ENCODE measurements around the gene IL17RB. TPM values are rescaled to one million over a fixed set of nuclear protein-coding genes. Genes with fewer than 3 reads are reported as not detected.

IL17RB gene
- total and polyA plus RNA-seq, 2 donors = 0.43 to 1.5 TPM

- no peak for DNase-seq (ENCODE audit: extremely low spot score)
- no peaks in the 10 kb centered on the region for H3K36me3 ChIP-seq (ENCODE audit: insufficient read depth)
- no peak overlapping the region for H3K4me3 ChIP-seq (ENCODE audit: low read depth, low read length)
- 73% methylated on average over 17 of the region's 17 CpGs for WGBS
- H3K4me1 ChIP-seq (ENCODE audit: insufficient read depth) = no peaks in the 10 kb centered on the region
- H3K27ac ChIP-seq (ENCODE audit: low read depth) = no peak overlapping the region
These were observed 28.6 kb upstream of the IL17RB start for GRCh38 chr3:53817809-53818208.

DNA sequence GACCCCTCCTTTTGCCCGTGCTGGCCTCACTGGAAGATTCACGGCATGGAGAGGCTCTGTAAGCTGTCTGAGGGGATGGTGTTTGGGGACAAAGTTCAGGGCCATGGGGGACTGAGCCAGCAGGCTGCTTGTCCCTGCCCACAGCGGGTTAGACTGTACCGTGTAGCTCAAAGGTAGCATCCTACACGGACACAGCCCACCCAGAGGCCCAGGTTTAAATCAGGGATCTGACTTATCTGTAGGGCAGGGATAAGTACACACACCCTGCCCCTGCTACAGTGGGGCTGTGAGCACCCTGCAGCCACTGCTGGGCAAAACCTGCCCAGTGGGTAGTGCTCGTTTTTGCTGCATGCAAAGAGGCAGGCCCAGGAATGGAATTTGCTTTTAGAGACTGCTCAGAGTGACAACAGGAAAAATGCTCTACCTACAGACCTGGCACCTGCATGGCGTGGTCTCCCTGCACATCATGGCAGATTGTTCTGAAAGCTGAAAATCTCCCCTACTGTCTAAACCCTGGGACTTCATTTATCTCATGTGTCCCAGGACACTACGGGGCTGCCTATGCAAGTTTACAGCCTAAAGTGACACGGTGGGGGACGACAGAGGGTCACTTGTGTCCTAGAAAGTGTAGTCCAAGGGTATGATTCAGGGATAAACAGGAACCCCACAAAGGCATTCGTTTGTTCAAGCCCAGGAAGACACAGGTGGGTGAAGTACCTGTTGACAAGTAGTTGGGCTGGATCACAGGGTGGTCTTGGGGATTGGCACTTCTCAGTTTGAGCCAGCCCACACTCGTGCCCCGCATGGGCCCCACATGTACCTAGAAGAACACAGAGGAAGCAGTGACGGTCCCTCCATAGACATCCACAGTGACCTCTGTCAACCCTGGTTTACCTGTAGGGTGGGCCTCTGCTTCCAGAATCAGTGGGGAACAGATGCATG, 27.9 kb upstream of the IL17RB start:
- WGBS = 78% methylated on average over 14 of the region's 14 CpGs
- Histone ChIP-seq H3K36me3 (ENCODE audit: insufficient read depth) (no peaks in the 10 kb centered on the region), H3K27ac (ENCODE audit: low read depth) (no peak overlapping the region), H3K4me1 (ENCODE audit: insufficient read depth) (no peaks in the 10 kb centered on the region), H3K4me3 (ENCODE audit: low read depth, low read length) (no peak overlapping the region)
- DNase-seq (ENCODE audit: extremely low spot score) = no peak

DNA sequence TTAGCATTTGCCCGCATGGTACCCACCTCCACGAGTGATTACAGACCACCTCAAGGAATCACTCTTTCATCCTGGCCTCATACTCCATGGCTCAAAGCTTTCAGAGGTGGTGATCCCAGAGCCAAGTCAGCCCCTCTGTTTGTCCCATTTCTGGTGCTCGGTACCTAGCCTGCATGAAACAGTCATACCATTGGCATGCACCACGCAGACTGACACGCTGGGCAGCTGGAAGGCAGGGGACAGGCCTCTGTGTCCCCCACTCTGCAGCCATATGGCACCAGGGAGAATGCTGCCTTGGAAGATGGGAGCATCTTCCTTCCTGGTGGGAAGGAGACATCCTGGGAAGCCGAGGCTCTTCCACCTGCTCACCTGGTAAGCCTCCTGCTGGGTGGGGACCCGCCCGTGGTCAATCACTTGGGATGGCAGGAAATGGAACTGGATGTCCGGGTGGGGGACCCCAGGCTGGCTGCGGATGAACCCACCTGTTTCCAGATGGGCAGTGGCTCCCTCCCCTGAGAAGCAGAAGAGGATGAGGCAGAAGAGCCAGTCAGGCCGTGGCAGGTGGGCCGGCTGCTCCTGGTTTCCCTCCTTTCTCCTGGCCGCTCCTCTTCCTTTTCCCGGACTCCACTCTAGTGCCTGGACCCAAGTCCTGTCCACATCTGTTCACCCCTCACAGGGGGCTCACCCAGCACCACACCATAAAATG, 27.1 kb upstream of the IL17RB start:
- no peak overlapping the region for H3K27ac ChIP-seq (ENCODE audit: low read depth)
- H3K4me3 ChIP-seq (ENCODE audit: low read depth, low read length) = no peak overlapping the region
- no peaks in the 10 kb centered on the region for H3K4me1 ChIP-seq (ENCODE audit: insufficient read depth)
- no peak for DNase-seq (ENCODE audit: extremely low spot score)
- H3K36me3 ChIP-seq (ENCODE audit: insufficient read depth) = no peaks in the 10 kb centered on the region
- WGBS = 93% methylated on average over 14 of the region's 14 CpGs

DNA sequence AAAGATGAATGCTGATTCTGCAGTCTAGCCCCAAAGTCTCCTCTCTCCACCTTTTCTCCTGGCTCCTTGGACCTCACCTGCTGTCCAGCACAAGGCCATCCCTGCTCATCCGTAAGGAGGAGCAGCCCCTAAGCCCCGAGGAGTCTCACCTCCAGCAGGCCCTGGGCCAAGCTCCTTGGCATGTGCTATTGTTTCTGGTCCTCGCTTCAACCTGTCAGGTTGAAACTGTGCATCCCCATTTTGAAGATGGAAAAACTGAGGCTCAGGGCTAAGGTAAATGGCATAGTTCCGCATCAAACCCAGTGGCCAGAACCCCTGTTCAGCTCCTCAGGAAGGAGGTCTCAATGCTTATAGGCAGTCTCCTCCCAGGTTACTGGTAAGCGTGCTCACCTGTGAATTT, 26.3 kb upstream of the IL17RB start:
- no peak for DNase-seq (ENCODE audit: extremely low spot score)
- WGBS = 93% methylated on average over 5 of the region's 5 CpGs
- no peak overlapping the region for H3K4me3 ChIP-seq (ENCODE audit: low read depth, low read length)
- no peaks in the 10 kb centered on the region for H3K4me1 ChIP-seq (ENCODE audit: insufficient read depth)
- H3K36me3 ChIP-seq (ENCODE audit: insufficient read depth) = no peaks in the 10 kb centered on the region
- no peak overlapping the region for H3K27ac ChIP-seq (ENCODE audit: low read depth)

DNA sequence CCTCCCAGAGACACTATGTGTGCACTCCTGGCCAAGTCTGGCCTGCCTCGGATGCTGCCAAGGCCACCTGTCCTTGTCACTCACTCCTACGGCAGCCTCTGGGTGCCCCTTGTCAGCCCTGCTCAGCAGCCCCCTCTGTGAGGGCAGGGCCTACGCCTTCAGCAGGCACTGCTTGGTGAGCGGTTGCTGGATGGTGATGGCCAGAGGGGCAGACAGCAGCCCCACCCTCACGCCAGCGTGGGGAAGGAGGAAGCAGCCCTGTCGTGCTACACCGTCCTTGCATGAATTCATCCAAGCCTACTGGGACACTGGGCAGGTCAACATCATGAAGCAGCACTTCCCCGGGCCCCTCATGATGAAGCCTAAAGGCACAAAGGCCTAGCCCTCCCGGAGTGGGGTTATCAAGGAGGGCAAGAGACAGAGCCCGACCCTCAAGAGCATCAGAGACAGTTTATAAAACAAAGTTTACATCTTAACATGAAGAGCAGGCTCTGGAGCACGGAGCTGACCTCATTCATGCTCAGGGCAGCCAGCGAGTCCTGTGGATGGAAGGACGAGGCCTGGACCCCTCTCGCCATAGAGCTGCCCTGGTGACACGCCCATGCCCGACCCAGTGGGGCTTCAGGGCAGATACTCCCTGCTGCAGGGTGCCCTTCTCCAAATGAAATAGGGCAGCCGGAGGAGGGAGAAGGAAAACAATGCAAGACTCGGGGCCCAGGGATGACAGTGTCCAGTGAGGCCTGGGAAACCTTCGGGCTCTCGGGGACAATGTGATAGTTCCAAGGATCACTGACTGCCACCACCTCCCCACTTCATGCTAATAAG, 25.4 kb upstream of the IL17RB start:
- H3K36me3 ChIP-seq (ENCODE audit: insufficient read depth) = no peaks in the 10 kb centered on the region
- H3K4me1 ChIP-seq (ENCODE audit: insufficient read depth) = no peaks in the 10 kb centered on the region
- H3K27ac ChIP-seq (ENCODE audit: low read depth) = no peak overlapping the region
- WGBS = 82% methylated on average over 21 of the region's 21 CpGs
- H3K4me3 ChIP-seq (ENCODE audit: low read depth, low read length) = no peak overlapping the region
- DNase-seq (ENCODE audit: extremely low spot score) = no peak

GRCh38 chr3:53821631-53822121, 24.7 kb upstream of the IL17RB start:
- DNase-seq (ENCODE audit: extremely low spot score) = no peak
- no peak overlapping the region for H3K4me3 ChIP-seq (ENCODE audit: low read depth, low read length)
- H3K27ac ChIP-seq (ENCODE audit: low read depth) = no peak overlapping the region
- 66% methylated on average over 5 of the region's 5 CpGs for WGBS
- H3K36me3 ChIP-seq (ENCODE audit: insufficient read depth) = no peaks in the 10 kb centered on the region
- no peaks in the 10 kb centered on the region for H3K4me1 ChIP-seq (ENCODE audit: insufficient read depth)

DNA sequence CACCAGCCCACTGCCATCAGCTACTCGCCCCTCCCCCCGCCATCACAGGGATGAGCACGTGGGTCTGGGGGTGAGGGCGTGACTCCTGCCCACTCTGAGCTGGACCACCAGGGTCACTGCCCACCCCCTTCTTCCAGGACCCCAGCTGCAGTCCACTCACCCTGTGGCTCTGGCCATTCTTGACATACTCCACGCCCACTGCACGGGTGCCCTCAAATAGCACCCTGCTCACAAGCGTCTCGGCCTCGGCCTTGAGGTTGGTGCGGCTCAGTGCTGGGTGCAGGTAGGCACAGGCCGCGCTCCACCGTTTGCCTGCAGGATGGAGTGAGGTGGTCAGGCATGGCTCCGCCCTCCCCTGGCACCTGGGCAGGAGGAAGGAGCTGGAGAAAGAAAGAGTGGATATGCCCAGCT, 24.0 kb upstream of the IL17RB start:
- WGBS = 89% methylated on average over 14 of the region's 14 CpGs
- H3K27ac ChIP-seq (ENCODE audit: low read depth) = no peak overlapping the region
- no peaks in the 10 kb centered on the region for H3K36me3 ChIP-seq (ENCODE audit: insufficient read depth)
- no peak for DNase-seq (ENCODE audit: extremely low spot score)
- no peaks in the 10 kb centered on the region for H3K4me1 ChIP-seq (ENCODE audit: insufficient read depth)
- H3K4me3 ChIP-seq (ENCODE audit: low read depth, low read length) = no peak overlapping the region

- H3K36me3 ChIP-seq (ENCODE audit: insufficient read depth) = no peaks in the 10 kb centered on the region
- H3K27ac ChIP-seq (ENCODE audit: low read depth) = no peak overlapping the region
- no peak for DNase-seq (ENCODE audit: extremely low spot score)
- H3K4me1 ChIP-seq (ENCODE audit: insufficient read depth) = no peaks in the 10 kb centered on the region
- WGBS = 97% methylated on average over 67 of the region's 67 CpGs
- H3K4me3 ChIP-seq (ENCODE audit: low read depth, low read length) = no peak overlapping the region
These were observed 23.1 kb upstream of the IL17RB start for GRCh38 chr3:53823026-53823955.

- Histone ChIP-seq H3K4me3 (ENCODE audit: low read depth, low read length) (no peak overlapping the region), H3K4me1 (ENCODE audit: insufficient read depth) (no peaks in the 10 kb centered on the region), H3K27ac (ENCODE audit: low read depth) (no peak overlapping the region), H3K36me3 (ENCODE audit: insufficient read depth) (no peaks in the 10 kb centered on the region)
- WGBS = 58% methylated on average over 10 of the region's 10 CpGs
- no peak for DNase-seq (ENCODE audit: extremely low spot score)
These were observed 22.3 kb upstream of the IL17RB start for GRCh38 chr3:53823956-53824657.

- H3K4me1 ChIP-seq (ENCODE audit: insufficient read depth) = no peaks in the 10 kb centered on the region
- no peak overlapping the region for H3K4me3 ChIP-seq (ENCODE audit: low read depth, low read length)
- DNase-seq (ENCODE audit: extremely low spot score) = no peak
- WGBS = 88% methylated on average over 4 of the region's 4 CpGs
- H3K27ac ChIP-seq (ENCODE audit: low read depth) = no peak overlapping the region
- H3K36me3 ChIP-seq (ENCODE audit: insufficient read depth) = no peaks in the 10 kb centered on the region
These were observed 21.6 kb upstream of the IL17RB start for GRCh38 chr3:53824795-53825194.

DNA sequence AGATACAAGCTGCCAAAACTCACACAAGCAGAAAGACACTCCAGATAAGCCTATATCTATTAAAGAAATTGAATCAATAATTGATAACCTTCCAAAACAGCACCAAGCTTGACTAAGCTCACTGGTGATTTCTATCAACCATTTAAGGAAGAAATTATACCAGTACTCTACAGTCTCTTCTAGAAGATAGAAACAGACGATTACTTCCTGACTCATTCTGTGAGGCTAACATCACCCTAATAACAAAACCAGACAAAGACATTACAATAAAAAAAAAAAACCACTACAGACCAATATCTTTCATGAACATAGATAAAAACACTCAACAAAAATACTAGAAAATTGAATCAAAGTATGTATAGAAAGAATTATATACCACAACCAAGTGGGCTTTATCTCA, 20.3 kb upstream of the IL17RB start:
- Histone ChIP-seq H3K4me3 (ENCODE audit: low read depth, low read length) (no peak overlapping the region), H3K36me3 (ENCODE audit: insufficient read depth) (no peaks in the 10 kb centered on the region), H3K27ac (ENCODE audit: low read depth) (no peak overlapping the region), H3K4me1 (ENCODE audit: insufficient read depth) (no peaks in the 10 kb centered on the region)
- WGBS = 25% methylated on average over 1 of the region's 1 CpG
- no peak for DNase-seq (ENCODE audit: extremely low spot score)

DNA sequence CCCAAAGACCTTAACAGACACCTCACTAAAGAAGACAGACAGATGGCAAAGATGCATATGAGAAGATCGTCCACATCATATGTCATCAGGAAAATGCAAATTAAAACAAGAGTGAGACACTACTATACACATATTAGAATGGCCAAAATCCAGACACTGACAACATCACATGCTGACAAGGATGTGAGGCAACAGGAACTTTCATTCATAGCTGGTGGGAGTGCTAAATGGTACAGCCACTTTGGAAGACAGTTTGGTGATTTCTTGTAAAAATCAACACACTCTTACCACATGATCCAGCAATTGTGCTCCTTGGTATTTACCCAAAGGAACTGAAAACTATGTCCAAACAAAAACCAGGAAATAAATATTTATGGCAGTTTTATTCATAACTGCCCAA, 17.8 kb upstream of the IL17RB start:
- H3K36me3 ChIP-seq (ENCODE audit: insufficient read depth) = no peaks in the 10 kb centered on the region
- no peak for DNase-seq (ENCODE audit: extremely low spot score)
- WGBS = 92% methylated on average over 1 of the region's 1 CpG

More for the DNA sequence above, 17.8 kb upstream of the IL17RB start:
- Histone ChIP-seq H3K27ac (ENCODE audit: low read depth) (no peak overlapping the region), H3K4me3 (ENCODE audit: low read depth, low read length) (no peak overlapping the region), H3K4me1 (ENCODE audit: insufficient read depth) (no peaks in the 10 kb centered on the region)

Measured in urinary bladder (tissue), 4 donors.